ENCODE measurements around the gene GPC1. TPM values are rescaled to one million over a fixed set of nuclear protein-coding genes. Genes with fewer than 3 reads are reported as not detected.
A peak's percentile ranks its signal among the peaks of the same experiment; 100 is the strongest.

GPC1 gene
- total RNA-seq, 6 experiments from 2014 or later: 20.7 to 44.5 (median 27.8) TPM

- no CpG with 5 or more reads among the region's 15 CpGs for WGBS (ENCODE audit: insufficient coverage, low coverage, low lambda C conversion rate, missing lambda C conversion rate)
- Histone ChIP-seq H3K9me3 (no peaks in the 10 kb centered on the region), H3K27me3 (no peaks in the 10 kb centered on the region), H3K36me3 (no peaks in the 10 kb centered on the region), H3K4me3 (no peak overlapping the region), H3K4me1 (peaks cover 0 to 4% (median 0%) of the 10 kb centered on the region in 4 donors), H3K27ac (no peak overlapping the region)
- no peak for ATAC-seq
- intact Hi-C loops (cut with DNase I): no loop called here
- DNase-seq: no peak
- no peak for TF ChIP-seq POLR2A (IDR thresholded peaks at IDR 0.05)
- TF ChIP-seq CTCF (IDR thresholded peaks at IDR 0.05): no peak
These were observed 12.5 kb downstream of the GPC1 start for GRCh38 chr2:240447934-240448333.

DNA sequence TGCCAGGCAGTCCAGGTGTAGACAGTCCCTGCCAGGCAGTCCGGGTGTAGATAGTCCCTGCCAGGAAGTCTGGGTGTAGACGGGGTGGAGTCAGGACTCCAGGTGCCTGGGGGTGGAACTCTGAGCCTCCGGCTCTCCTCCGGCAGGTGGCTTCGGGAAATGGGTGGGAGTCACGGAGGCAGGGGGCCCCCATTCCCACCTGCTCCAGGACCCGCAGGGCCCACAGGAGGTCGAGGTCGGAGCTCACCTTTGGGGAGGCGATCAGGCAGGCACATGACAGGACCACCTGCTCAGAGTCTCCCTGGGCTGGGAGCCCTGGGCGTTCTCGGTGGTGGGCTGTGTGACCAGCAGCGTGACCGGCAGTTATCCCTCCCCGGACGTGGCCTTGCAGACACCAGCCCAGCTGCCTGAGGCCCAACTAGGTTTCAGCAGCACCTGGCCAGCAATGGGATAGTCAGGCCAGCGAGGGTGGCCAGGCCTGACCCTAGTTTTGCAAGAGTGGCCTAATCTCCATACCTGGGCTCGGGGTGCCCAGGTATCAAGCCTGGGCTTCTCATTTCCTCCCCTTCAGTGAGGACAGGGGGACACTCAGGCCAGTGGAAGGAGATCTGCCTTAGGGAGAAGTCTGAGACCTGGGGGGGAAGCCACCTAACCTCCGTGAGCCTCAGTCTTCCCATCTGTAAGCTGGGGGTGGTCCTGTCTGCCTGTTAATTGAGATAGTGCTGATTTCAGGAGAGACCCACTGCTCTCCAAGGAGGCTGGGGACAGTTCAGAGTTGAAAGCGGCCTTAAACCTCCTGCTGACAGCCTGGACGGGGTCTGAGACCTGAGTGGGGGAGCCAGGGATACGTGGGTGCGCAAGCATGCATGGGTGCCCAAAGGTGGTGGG lies 13.2 kb downstream of the GPC1 start:
- DNase-seq: no peak
- Histone ChIP-seq H3K4me3 (no peak overlapping the region), H3K4me1 (peaks cover 0 to 4% (median 0%) of the 10 kb centered on the region in 4 donors), H3K36me3 (no peaks in the 10 kb centered on the region), H3K9me3 (no peaks in the 10 kb centered on the region), H3K27me3 (no peaks in the 10 kb centered on the region), H3K27ac (no peak overlapping the region)
- TF ChIP-seq CTCF (IDR thresholded peaks at IDR 0.05) (no peak), POLR2A (IDR thresholded peaks at IDR 0.05) (no peak)
- no peak for ATAC-seq
- 80% methylated on average over 3 of the region's 23 CpGs for WGBS (ENCODE audit: insufficient coverage, low coverage, low lambda C conversion rate, missing lambda C conversion rate)
- intact Hi-C loops (cut with DNase I): no loop called here

GRCh38 chr2:240449764-240450531 lies 14.5 kb downstream of the GPC1 start:
- Histone ChIP-seq H3K36me3 (no peaks in the 10 kb centered on the region), H3K27me3 (no peaks in the 10 kb centered on the region), H3K4me1 (peaks cover 0 to 4% (median 0%) of the 10 kb centered on the region in 4 donors), H3K4me3 (no peak overlapping the region), H3K9me3 (no peaks in the 10 kb centered on the region), H3K27ac (no peak overlapping the region)
- TF ChIP-seq CTCF (IDR thresholded peaks at IDR 0.05) (no peak), POLR2A (IDR thresholded peaks at IDR 0.05) (no peak)
- WGBS (ENCODE audit: insufficient coverage, low coverage, low lambda C conversion rate, missing lambda C conversion rate): 81% methylated on average over 14 of the region's 22 CpGs
- ATAC-seq: no peak
- intact Hi-C loops (cut with DNase I): no loop called here
- DNase-seq: no peak

GRCh38 chr2:240450532-240451107 lies 15.2 kb downstream of the GPC1 start:
- Histone ChIP-seq H3K9me3 (no peaks in the 10 kb centered on the region), H3K4me3 (no peak overlapping the region), H3K4me1 (peaks cover 0 to 4% (median 0%) of the 10 kb centered on the region in 4 donors), H3K27ac (no peak overlapping the region), H3K27me3 (no peaks in the 10 kb centered on the region), H3K36me3 (no peaks in the 10 kb centered on the region)
- intact Hi-C loops (cut with DNase I): no loop called here
- 60% methylated on average over 1 of the region's 16 CpGs for WGBS (ENCODE audit: insufficient coverage, low coverage, low lambda C conversion rate, missing lambda C conversion rate)
- TF ChIP-seq CTCF (IDR thresholded peaks at IDR 0.05): no peak
- TF ChIP-seq POLR2A (IDR thresholded peaks at IDR 0.05): no peak
- ATAC-seq (no peak), DNase-seq (peak in 1 of 3 donors; percentile 46)

All from right lobe of liver (tissue), 6 donors.